IMR-90 (cell line): Measurements from ENCODE around the gene FITM1. TPM values are rescaled to one million over a fixed set of nuclear protein-coding genes. Genes with fewer than 3 reads are reported as not detected.

Experiments
- ATAC-seq: fragments of 200-7000 bp; cut with Tn5 transposase; 2 replicates; pipeline ENCODE4 v1.9.1; 2020; ENCODE audit warnings: low read depth, mild to moderate bottlenecking, moderate library complexity
- BruUV-seq: library from RNA; stranded (reverse); fragments of 400-500 nt; replicated peaks from 2 replicates; lab custom pipeline; 2021; lab: Mats Ljungman, UMichigan
- CTCF ChIA-PET: fragments of 300-600 bp; formaldehyde crosslinking; extraction: SDS; loops from one replicate; lab custom pipeline; 2021; ENCODE audit warnings: antibody characterized with exemption; lab: Yijun Ruan, JAX
- POLR2A ChIA-PET: fragments of 300-600 bp; sonication (Branson Sonifier 250); formaldehyde crosslinking; loops from one replicate; lab custom pipeline; 2022; ENCODE audit warnings: antibody characterized with exemption; ENCODE audit not compliant: unreplicated experiment; lab: Charles Lee
- DNase-seq: peaks from one replicate; pipeline ENCODE4 v3.0.0; 2013
- H2AFZ ChIP-seq: replicated peaks from 2 replicates; pipeline ENCODE3; 2013; ENCODE audit warnings: low read length, mild to moderate bottlenecking; ENCODE audit not compliant: poor library complexity
- H2AK5ac ChIP-seq: 2 replicates; pipeline ENCODE4 v1.6.1; 2013; ENCODE audit warnings: low read depth, low read length, inconsistent platforms
- H2AK9ac ChIP-seq: replicated peaks from 2 replicates; pipeline ENCODE3; 2013; ENCODE audit warnings: mild to moderate bottlenecking, low read depth, low read length, moderate library complexity; ENCODE audit not compliant: poor library complexity
- H2BK120ac ChIP-seq: 2 replicates; pipeline ENCODE4 v1.6.1; 2013; ENCODE audit warnings: low read depth, low read length, inconsistent platforms
- H2BK15ac ChIP-seq: 3 replicates; pipeline ENCODE4 v1.6.1; 2013; ENCODE audit warnings: low read depth, low read length, inconsistent platforms
- H2BK20ac ChIP-seq: 2 replicates; pipeline ENCODE4 v1.6.1; 2013; ENCODE audit warnings: low read depth, mild to moderate bottlenecking, inconsistent platforms, low read length, moderate library complexity
- H2BK5ac ChIP-seq: 2 replicates; pipeline ENCODE4 v1.6.1; 2013; ENCODE audit warnings: mild to moderate bottlenecking, low read depth, low read length, inconsistent platforms; ENCODE audit not compliant: poor library complexity, severe bottlenecking
- H3K14ac ChIP-seq: replicated peaks from 2 replicates; pipeline ENCODE4 v1.6.1; 2013; ENCODE audit warnings: low read depth, low read length, inconsistent platforms
- H3K18ac ChIP-seq: 2 replicates; pipeline ENCODE4 v1.6.1; 2013; ENCODE audit warnings: low read depth, low read length, control low read depth
- H3K23ac ChIP-seq: 2 replicates; pipeline ENCODE4 v1.6.1; 2013; ENCODE audit warnings: low read depth, low read length, inconsistent platforms
- H3K27ac ChIP-seq: 2 replicates; pipeline ENCODE4 v1.5.1; 2013; ENCODE audit warnings: mild to moderate bottlenecking, control low read depth, low read length; ENCODE audit not compliant: insufficient read depth
- H3K27me3 ChIP-seq: 2 replicates; pipeline ENCODE4 v1.6.1; 2013; ENCODE audit warnings: low read length; ENCODE audit not compliant: control insufficient read depth, insufficient read depth
- H3K36me3 ChIP-seq: 2 replicates; pipeline ENCODE4 v1.6.1; 2013; ENCODE audit warnings: low read length, mixed read lengths; ENCODE audit not compliant: control insufficient read depth, insufficient read depth
- H3K4ac ChIP-seq: 2 replicates; pipeline ENCODE4 v1.6.1; 2013; ENCODE audit warnings: low read depth, low read length, inconsistent platforms
- H3K4me1 ChIP-seq: 2 replicates; pipeline ENCODE4 v1.6.1; 2013; ENCODE audit warnings: low read length, mixed read lengths; ENCODE audit not compliant: control insufficient read depth, insufficient read depth
- H3K4me2 ChIP-seq: 2 replicates; pipeline ENCODE4 v1.6.1; 2013; ENCODE audit warnings: low read depth, mild to moderate bottlenecking, control low read depth, low read length, moderate library complexity
- H3K4me3 ChIP-seq: 2 replicates; pipeline ENCODE4 v1.5.1; 2013; ENCODE audit warnings: low read depth, mild to moderate bottlenecking, control low read depth, low read length, moderate library complexity; ENCODE audit not compliant: insufficient read depth
- H3K56ac ChIP-seq: 2 replicates; pipeline ENCODE4 v1.6.1; 2013; ENCODE audit warnings: low read length, inconsistent platforms; ENCODE audit not compliant: insufficient read depth; ENCODE audit errors: extremely low read depth
- H3K79me1 ChIP-seq, 2 experiments: 2 replicates each; pipeline ENCODE4 v1.6.1; 2013; ENCODE audit warnings: low read length in 2 of 2, inconsistent platforms in 1 of 2, low read depth in 1 of 2
- H3K9ac ChIP-seq: 2 replicates; pipeline ENCODE4 v1.6.1; 2013; ENCODE audit warnings: low read depth, low read length, control low read depth
- H3K9me1 ChIP-seq: 2 replicates; pipeline ENCODE4 v1.6.1; 2013; ENCODE audit warnings: low read length, inconsistent platforms; ENCODE audit not compliant: insufficient read depth
- H3K9me3 ChIP-seq: 2 replicates; pipeline ENCODE4 v1.6.1; 2013; ENCODE audit warnings: low read length; ENCODE audit not compliant: control insufficient read depth, insufficient read depth
- H4K20me1 ChIP-seq: 2 replicates; pipeline ENCODE4 v1.6.1; 2013; ENCODE audit warnings: low read length, inconsistent platforms; ENCODE audit not compliant: insufficient read depth
- H4K5ac ChIP-seq: 2 replicates; pipeline ENCODE4 v1.6.1; 2013; ENCODE audit warnings: mild to moderate bottlenecking, low read depth, low read length, control low read depth
- H4K8ac ChIP-seq, 2 experiments: 2 replicates each; pipeline ENCODE4 v1.6.1; 2013; ENCODE audit warnings: low read depth in 2 of 2, low read length in 2 of 2, control low read depth in 1 of 2, inconsistent platforms in 1 of 2
- H4K91ac ChIP-seq: 2 replicates; pipeline ENCODE4 v1.6.1; 2013; ENCODE audit warnings: low read depth, low read length, inconsistent platforms; ENCODE audit not compliant: insufficient read depth
- CEBPB ChIP-seq: IDR thresholded peaks from 2 replicates; pipeline ENCODE4 v1.6.1; 2012; ENCODE audit warnings: low read depth, low read length, improper control_type of control experiment
- FOS ChIP-seq: fragments of 150-350 bp; IDR thresholded peaks from 2 replicates; pipeline ENCODE4 v1.6.1; 2016; ENCODE audit warnings: low read depth, low read length
- RAD21 ChIP-seq: IDR thresholded peaks from 2 replicates; pipeline ENCODE4 v1.6.1; 2012; ENCODE audit warnings: low read length, improper control_type of control experiment
- RCOR1 ChIP-seq: IDR thresholded peaks from 2 replicates; pipeline ENCODE4 v1.6.1; 2012; ENCODE audit warnings: mild to moderate bottlenecking, low read length, improper control_type of control experiment; ENCODE audit not compliant: insufficient replicate concordance
- SMC3 ChIP-seq: fragments of 150-350 bp; IDR thresholded peaks from 2 replicates; pipeline ENCODE4 v1.6.1; 2016; ENCODE audit warnings: low read depth, mild to moderate bottlenecking, antibody characterized with exemption, low read length, moderate library complexity
- WGBS, 2 experiments: methylation state at CpG; one replicate each; pipeline versions ENCODE4 v1.1.5 to v1.1.7; 2013; ENCODE audit warnings: missing lambda C conversion rate in 2 of 2; ENCODE audit not compliant: insufficient read length in 1 of 2; ENCODE audit errors: extremely low coverage in 2 of 2; 5-methylcytosine and 5-hydroxymethylcytosine counted together
- dilution Hi-C: fragments of 300-500 bp; cut with HindIII; formaldehyde crosslinking; loops from one replicate; pipeline ENCODE4 v1.14.3; 2018; ENCODE audit warnings: low sequenced_read_pairs; ENCODE audit not compliant: unreplicated experiment
- in situ Hi-C: fragments of 300-500 bp; cut with MboI; formaldehyde crosslinking; loops from 3 replicates; pipeline ENCODE4 v1.14.3; 2019; ENCODE audit warnings: low sequenced_read_pairs, inconsistent platforms, mixed read lengths
- intact Hi-C: fragments of 100-400 bp; cut with micrococcal nuclease; formaldehyde crosslinking; loops from 2 replicates; pipeline ENCODE4 v1.10.0; 2022
- polyA plus RNA-seq, 3 experiments: library from polyadenylated mRNA; depleted of rRNA; stranded (reverse); fragments of >200 nt; gene quantifications; 2 replicates each; pipeline ENCODE4 v1.2.3, GENCODE V29; 2012; ENCODE audit warnings: low replicate concordance in 1 of 3
- total RNA-seq: library from RNA; depleted of rRNA; stranded (reverse); fragments of >200 nt; gene quantifications from 2 replicates; pipeline ENCODE4 v1.2.3, GENCODE V29; 2012
- TF ChIP-seq, protein P1 (sequence below): fragments of 150-350 bp; IDR thresholded peaks from 2 replicates; pipeline ENCODE4 v1.6.1; 2016; ENCODE audit warnings: low read depth, mild to moderate bottlenecking, low read length, moderate library complexity, borderline replicate concordance

Gene FITM1
- total and polyA plus RNA-seq, 2 of the 4 experiments (the other 2 are of a cell fraction): not detected

DNA sequence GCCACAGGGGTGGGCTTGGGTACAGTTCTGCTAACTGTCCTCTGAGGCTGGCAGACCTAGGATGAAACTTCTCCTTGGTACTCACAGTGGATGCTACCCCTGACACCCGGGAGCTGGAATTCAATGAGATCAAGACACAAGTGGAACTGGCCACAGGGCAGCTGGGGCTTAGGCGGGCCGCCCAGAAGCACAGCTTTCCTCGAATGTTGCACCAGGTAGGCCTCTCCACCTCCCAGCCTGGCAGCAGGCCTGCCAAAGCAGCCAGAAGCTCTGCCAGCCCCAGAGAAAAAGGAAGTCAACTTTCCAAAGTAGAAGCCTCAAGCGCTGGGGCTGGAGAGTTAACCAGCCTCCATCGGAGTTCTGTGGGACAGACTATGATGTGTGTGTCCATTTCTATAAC, 13.3 kb upstream of the FITM1 start (continued):
- TF ChIP-seq, protein P1, sequence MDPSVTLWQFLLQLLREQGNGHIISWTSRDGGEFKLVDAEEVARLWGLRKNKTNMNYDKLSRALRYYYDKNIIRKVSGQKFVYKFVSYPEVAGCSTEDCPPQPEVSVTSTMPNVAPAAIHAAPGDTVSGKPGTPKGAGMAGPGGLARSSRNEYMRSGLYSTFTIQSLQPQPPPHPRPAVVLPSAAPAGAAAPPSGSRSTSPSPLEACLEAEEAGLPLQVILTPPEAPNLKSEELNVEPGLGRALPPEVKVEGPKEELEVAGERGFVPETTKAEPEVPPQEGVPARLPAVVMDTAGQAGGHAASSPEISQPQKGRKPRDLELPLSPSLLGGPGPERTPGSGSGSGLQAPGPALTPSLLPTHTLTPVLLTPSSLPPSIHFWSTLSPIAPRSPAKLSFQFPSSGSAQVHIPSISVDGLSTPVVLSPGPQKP: no peak
- TF ChIP-seq CEBPB: no peak

DNA sequence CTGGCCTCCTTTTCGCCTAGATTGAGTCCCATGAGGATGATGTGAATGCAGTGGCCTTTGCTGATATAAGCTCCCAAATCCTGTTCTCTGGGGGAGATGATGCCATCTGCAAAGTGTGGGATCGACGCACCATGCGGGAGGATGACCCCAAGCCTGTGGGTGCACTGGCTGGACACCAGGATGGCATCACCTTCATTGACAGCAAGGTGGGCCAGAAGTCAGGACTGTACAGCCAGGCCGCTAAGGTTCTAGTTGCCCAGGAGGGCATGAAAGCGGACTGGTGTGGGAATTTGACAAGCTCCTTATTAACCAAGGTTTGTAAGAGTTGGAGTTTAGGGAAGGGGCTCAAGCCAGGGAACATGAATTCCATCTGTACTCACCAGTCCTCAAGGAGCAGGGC, 10.8 kb upstream of the FITM1 start:
- CTCF ChIA-PET: no interaction called here
- POLR2A ChIA-PET: no interaction called here
- intact Hi-C loops: no loop called here

More for the DNA sequence above, 10.8 kb upstream of the FITM1 start:
- Histone ChIP-seq H2BK20ac (no peak overlapping the region), H2AFZ (no peak overlapping the region), H4K8ac (no peak overlapping the region), H3K4me1 (peaks cover 3% of the 10 kb centered on the region; the same call in 1 of the 2 replicates), H3K27ac (no peak overlapping the region), H3K27me3 (no peaks in the 10 kb centered on the region), H4K5ac (no peak overlapping the region), H4K91ac (no peak overlapping the region), H3K4me3 (no peak overlapping the region), H3K14ac (no peak overlapping the region), H3K9ac (no peak overlapping the region), H3K4me2 (no peak overlapping the region), H3K36me3 (peaks cover 35% of the 10 kb centered on the region), H3K4ac (no peak overlapping the region), H3K9me3 (no peaks in the 10 kb centered on the region), H3K23ac (no peak overlapping the region), H2AK9ac (no peak overlapping the region), H2BK120ac (no peak overlapping the region), H3K18ac (no peak overlapping the region), H2BK5ac (no peak overlapping the region), H3K56ac (no peak overlapping the region), H2AK5ac (no peak overlapping the region), H3K79me1 (peaks cover 10 to 16% of the 10 kb centered on the region in 2 experiments; a peak in 2 of 4 replicates), H3K9me1 (peaks cover 8% of the 10 kb centered on the region; the same call in 1 of the 2 replicates), H4K20me1 (no peaks in the 10 kb centered on the region), H2BK15ac (no peak overlapping the region)
- dilution Hi-C loops (no loop called here), in situ Hi-C loops (no loop called here)
- ATAC-seq (no peak), DNase-seq (no peak)
- BruUV-seq: no TSS peak
- TF ChIP-seq SMC3 (no peak), FOS (no peak), RCOR1 (no peak), RAD21 (no peak), CEBPB (no peak)
- TF ChIP-seq, protein P1: no peak
- WGBS, 2 experiments: 100% methylated on average over 3 of the region's 6 CpGs; no CpG with 5 or more reads in 1 of the 2 experiments
